Measurements from ENCODE around the gene TINAG. TPM values are rescaled to one million over a fixed set of nuclear protein-coding genes. Genes with fewer than 3 reads are reported as not detected.

TINAG gene
- total and polyA plus RNA-seq, 2 of the 13 experiments (the other 11 are each of a cell fraction or from before 2014, with no cell fraction given): 0.08 to 0.15 TPM

GRCh38 chr6:54307439-54307910, 766 bp upstream of the TINAG start (continued):
- TF ChIP-seq ZNF687 (CRISPR knock-in tag; IDR thresholded peaks at IDR 0.05) (no peak), HOXA3 (CRISPR knock-in tag; IDR thresholded peaks at IDR 0.05) (no peak), SOX5 (CRISPR knock-in tag; IDR thresholded peaks at IDR 0.05; ENCODE audit: borderline replicate concordance) (no peak), KLF9 (CRISPR knock-in tag; IDR thresholded peaks at IDR 0.05; ENCODE audit: low read depth) (no peak), KDM5B (CRISPR knock-in tag; IDR thresholded peaks at IDR 0.05; ENCODE audit: borderline replicate concordance) (no peak), KLF13 (CRISPR knock-in tag; IDR thresholded peaks at IDR 0.05) (no peak), ZNF570 (CRISPR knock-in tag; IDR thresholded peaks at IDR 0.05; ENCODE audit: borderline replicate concordance) (no peak), EHMT2 (IDR thresholded peaks at IDR 0.05; ENCODE audit: borderline replicate concordance, low read depth, low read length) (no peak), ZFP62 (CRISPR knock-in tag; IDR thresholded peaks at IDR 0.05) (no peak), FOSL2 (CRISPR knock-in tag; IDR thresholded peaks at IDR 0.05) (peak; percentile 85), ZMYM4 (CRISPR knock-in tag; IDR thresholded peaks at IDR 0.05) (no peak), ZNF407 (CRISPR knock-in tag; IDR thresholded peaks at IDR 0.05; ENCODE audit: not compliant biosample characterization) (no peak), PHF5A (CRISPR knock-in tag; IDR thresholded peaks at IDR 0.05; ENCODE audit: low read depth, unreplicated experiment) (no peak), ZFP1 (CRISPR knock-in tag; IDR thresholded peaks at IDR 0.05) (no peak)
- TF ChIP-seq, protein P1, sequence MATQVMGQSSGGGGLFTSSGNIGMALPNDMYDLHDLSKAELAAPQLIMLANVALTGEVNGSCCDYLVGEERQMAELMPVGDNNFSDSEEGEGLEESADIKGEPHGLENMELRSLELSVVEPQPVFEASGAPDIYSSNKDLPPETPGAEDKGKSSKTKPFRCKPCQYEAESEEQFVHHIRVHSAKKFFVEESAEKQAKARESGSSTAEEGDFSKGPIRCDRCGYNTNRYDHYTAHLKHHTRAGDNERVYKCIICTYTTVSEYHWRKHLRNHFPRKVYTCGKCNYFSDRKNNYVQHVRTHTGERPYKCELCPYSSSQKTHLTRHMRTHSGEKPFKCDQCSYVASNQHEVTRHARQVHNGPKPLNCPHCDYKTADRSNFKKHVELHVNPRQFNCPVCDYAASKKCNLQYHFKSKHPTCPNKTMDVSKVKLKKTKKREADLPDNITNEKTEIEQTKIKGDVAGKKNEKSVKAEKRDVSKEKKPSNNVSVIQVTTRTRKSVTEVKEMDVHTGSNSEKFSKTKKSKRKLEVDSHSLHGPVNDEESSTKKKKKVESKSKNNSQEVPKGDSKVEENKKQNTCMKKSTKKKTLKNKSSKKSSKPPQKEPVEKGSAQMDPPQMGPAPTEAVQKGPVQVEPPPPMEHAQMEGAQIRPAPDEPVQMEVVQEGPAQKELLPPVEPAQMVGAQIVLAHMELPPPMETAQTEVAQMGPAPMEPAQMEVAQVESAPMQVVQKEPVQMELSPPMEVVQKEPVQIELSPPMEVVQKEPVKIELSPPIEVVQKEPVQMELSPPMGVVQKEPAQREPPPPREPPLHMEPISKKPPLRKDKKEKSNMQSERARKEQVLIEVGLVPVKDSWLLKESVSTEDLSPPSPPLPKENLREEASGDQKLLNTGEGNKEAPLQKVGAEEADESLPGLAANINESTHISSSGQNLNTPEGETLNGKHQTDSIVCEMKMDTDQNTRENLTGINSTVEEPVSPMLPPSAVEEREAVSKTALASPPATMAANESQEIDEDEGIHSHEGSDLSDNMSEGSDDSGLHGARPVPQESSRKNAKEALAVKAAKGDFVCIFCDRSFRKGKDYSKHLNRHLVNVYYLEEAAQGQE (IDR thresholded peaks at IDR 0.05; ENCODE audit: borderline replicate concordance in 1 of 2, low read depth in 1 of 2, low read length in 2 of 2): no peak
